Activated CD8-positive, alpha-beta memory T cell treated with anti-CD3 and anti-CD28 coated beads for 4 hours (primary cell): ENCODE results near the gene CDH1.
"Not testable (repeated sequence)": the region's sequence is repeated elsewhere in the genome, so short reads cannot be mapped to it uniquely, and the experiment has no call there.

Experiments used
- DNase-seq, 2 donors: peaks; one replicate each; pipeline ENCODE4 v3.0.0-alpha.2; 2020; ENCODE audit warnings: low read depth in 2 of 2

CDH1 gene

DNA sequence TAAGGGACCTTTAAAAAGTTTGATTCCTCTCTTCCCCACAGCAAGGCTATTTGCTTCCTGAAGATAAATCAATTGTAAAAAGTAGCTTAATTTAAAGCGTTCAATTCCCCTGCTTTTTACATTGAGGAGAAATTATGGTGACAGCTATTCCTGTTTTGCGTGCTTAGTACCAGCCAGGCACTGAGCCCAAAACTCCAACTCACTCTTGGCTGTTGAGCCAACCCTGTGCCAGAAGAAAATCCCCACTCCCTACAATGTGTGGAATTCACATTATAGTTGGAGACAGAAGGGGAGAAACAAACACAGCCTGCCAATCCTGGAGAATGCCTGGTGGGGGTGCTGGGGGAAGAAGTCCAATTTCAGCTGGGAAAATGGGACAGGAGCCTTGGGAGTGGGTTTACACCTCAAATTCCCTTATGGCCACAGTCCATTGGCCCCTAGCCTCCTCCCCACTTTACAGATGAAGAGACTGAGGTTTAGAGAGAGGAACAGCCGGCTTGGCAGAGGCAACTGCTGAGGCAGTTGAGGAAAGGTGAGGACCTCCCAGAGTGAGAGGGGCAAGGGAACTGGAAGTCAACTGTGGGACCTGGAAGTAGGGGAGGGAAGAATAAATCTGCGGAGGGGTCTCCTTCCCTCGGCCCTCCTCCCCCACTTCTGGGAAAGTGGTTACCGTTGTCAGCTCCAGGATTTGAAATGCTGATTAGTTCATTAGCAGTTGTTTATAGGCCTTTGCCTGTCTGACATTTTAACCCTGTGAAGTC, 26.1 kb downstream of the CDH1 start:
- no peak for DNase-seq

GRCh38 chr16:68764862-68765261, 27.8 kb downstream of the CDH1 start:
- no peak for DNase-seq

DNA sequence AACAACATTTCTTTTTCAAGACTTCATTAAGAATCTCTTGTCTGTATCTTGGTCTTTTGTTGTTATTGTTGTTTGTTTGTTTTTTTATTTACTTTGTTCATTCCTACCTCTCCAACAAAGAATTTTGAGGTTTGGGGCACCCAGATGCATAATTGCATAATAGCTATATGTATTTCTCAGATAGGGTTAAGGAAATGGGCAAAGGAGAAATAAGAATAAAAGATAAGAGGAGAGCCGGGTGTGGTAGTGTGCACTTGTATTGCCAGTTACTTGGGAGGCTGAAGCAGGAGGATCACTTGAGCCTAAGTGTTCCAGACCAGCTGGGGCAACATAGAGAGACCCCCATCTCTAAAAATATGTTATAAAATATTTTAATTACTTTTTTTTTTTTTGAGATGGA, 30.5 kb downstream of the CDH1 start:
- no peak for DNase-seq

- no peak for DNase-seq
Measured at GRCh38 chr16:68768175-68768574, 31.1 kb downstream of the CDH1 start.

- no peak for DNase-seq
Measured at GRCh38 chr16:68768771-68769170, 31.7 kb downstream of the CDH1 start.

- DNase-seq: no peak
Measured at GRCh38 chr16:68770671-68771070, 33.6 kb downstream of the CDH1 start.

GRCh38 chr16:68772030-68772681, 35.1 kb downstream of the CDH1 start:
- no peak for DNase-seq

GRCh38 chr16:68772871-68773270, 35.8 kb downstream of the CDH1 start:
- DNase-seq: no peak

DNA sequence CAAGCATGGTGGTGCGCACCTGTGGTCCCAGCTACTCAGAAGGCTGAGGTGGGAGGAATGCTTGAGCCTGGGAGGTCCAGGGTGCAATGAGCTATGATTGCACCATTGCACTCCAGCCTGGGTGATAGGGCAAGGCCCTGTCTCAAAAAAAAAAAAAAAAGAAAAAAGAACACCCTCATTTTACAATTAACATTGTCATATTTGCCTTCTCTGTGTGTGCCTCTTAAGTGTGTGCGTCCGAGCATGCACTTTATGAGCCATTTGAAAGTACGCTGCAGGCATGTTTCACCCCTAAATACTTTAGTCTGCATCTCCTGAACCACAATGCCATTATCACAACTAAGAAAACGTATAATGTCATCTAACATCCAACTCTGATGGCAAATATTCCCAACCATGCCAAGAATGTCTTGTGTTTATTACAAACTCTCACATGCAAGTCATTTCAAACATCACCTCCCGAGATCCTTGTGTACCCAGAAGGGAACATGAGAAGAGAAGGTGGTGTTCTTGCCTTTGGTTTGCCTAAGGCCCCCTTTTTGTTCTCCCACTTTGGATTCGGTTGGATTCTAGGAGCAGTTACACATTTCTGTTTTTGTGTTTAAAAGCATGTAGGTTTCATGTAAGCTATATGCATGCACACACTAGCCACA, 38.0 kb downstream of the CDH1 start:
- DNase-seq: no peak

DNA sequence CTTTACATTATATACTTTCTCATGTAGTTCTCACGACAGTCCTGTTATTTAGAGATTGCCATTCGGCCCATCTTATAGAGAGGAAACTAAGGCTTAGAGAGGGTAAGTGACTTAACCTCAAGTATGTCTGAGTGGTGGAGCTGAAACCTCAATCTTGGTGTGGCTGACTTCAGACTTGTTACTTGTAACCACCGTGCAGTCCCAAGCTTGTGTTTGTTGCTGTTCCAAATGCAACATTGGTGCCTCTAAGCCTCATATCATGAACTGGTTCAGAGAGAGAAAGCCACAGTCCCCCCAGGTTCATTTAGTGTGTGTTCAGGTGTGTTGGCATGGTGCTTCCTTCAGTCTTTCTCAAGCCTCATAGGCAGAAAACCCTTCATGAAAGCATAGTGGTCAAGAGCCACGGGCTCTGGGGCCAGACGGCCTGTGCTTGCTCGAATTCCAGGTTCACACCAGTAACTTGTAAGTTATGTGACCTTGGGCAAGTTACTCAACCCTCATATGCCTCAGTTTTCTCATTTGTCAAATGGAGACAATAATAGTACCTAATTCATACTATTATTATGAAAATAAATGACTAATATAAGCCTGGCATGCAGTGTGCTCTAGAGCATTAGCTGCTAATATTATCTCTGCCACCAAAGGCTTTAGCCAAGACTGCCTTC, 39.9 kb downstream of the CDH1 start:
- no peak for DNase-seq

DNA sequence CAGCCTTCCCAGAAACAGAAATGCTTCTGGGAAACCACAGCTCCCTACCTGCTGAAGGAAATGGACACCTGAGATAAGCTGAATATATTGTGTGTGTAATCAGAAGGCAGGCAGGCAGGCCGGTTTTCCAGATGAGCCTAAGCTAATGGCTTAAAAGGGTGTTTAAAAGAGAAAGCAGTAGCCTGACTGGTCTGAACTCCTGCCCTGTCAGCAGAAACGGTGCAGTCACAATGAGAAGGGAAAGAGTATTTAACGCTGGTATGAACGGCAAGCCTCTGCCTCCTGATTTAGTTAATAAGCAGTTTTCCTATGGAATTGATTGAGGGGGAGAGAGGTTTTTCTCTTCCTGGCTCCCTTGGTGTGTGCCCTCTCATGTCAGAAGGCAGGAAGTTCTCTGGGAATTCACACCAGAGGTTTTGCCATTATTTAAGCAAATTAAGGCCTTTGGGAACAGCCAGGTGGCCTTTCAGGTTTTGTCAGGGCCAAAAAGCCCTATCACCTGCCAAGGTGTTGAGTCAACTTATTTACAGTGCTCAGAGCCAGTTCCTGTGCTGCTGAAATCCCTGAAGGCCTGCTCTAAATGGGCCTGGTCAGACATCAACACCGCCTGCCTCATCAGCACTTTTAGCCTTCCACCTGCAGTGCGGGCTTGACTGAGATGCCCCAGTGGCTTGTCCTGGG, 41.6 kb downstream of the CDH1 start:
- no peak for DNase-seq

- no peak for DNase-seq
Measured at GRCh38 chr16:68779891-68780290, 42.8 kb downstream of the CDH1 start.

GRCh38 chr16:68781784-68782183, 44.7 kb downstream of the CDH1 start:
- DNase-seq: no peak

DNA sequence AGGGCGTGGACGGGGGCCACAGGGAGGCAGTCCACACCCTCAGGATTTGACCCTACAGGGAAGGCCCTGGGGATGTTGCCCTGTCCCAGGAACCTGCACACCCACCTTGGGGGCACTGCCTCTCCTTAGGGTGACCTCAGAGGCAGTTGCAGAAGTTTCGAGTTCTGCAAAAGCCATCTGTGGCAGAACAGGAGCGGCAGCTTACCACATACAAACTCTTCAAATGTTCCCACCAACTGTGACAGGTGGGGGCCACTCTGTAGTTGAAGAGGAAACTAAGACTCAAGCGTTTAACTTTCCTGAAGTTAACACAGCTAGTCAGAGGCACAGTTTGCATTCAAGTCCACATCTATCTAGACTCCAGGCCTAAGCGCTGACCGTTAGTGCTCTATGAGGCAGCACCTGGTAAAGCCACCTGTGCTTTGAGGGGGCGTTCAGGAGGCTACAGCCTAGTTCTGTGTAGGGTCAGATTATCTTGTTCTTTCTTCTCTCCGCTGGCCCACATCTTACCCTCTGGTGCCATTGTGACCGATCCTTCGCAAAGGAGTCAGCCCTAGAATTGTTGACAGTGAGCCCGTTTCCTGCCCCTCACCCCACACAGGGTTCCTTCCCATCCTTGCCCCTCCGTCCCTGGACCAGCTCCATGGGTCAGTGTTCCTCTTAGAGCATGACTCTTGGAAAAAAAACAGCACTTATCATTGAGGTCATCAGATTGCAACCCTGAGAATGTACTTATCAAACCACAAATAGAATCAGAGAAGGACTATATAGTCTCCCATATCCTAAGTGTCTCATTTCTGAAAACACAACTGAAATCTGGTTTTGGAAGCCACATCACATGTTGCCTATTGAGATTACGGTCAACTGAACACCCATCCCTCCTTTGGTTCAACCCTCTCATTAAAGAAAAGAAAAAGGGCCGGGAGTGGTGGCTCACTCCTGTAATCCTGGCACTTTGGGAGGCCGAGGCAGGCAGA, 45.4 kb downstream of the CDH1 start:
- DNase-seq: no peak

GRCh38 chr16:68784226-68784625, 47.1 kb downstream of the CDH1 start:
- no peak for DNase-seq

GRCh38 chr16:68784721-68785120, 47.6 kb downstream of the CDH1 start:
- DNase-seq: no peak

GRCh38 chr16:68785715-68786114, 48.6 kb downstream of the CDH1 start:
- DNase-seq: no peak

DNA sequence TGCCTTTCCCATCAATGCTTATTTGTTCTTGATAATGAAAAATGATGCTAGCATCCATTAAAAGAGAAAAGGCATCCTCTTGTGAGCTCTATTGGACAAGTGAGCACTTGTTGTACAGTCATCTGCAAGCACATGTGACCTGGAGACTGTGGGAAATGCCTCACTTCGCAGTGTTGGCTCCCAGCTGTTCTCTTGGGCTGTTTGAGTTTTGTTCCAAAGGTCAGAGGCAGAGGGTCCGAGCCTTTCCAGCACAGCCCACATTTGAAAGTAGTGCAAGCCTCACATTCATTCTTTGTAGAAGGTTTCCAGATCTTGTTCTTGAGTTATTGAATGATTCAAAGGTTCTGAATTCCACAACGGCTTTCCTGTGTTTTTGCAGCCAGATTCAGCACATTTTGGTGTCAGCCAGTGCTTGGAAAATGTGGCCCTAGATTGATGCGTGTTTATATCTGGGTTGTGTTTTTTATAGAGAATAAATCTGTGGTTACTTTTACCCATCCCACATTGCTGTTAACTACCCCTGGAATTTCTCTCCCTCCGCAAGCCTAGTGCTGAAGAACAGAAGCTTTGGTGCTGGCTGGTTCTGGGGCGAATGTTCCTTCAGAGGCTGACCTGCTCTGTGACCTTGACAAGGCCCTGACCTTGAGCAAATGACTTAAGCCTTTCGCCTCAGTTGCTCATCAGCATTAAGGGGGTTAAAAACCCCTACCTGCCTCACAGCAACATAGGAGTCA, 49.8 kb downstream of the CDH1 start:
- no peak for DNase-seq

GRCh38 chr16:68787419-68787807, 50.3 kb downstream of the CDH1 start:
- DNase-seq: not testable (repeated sequence)

DNA sequence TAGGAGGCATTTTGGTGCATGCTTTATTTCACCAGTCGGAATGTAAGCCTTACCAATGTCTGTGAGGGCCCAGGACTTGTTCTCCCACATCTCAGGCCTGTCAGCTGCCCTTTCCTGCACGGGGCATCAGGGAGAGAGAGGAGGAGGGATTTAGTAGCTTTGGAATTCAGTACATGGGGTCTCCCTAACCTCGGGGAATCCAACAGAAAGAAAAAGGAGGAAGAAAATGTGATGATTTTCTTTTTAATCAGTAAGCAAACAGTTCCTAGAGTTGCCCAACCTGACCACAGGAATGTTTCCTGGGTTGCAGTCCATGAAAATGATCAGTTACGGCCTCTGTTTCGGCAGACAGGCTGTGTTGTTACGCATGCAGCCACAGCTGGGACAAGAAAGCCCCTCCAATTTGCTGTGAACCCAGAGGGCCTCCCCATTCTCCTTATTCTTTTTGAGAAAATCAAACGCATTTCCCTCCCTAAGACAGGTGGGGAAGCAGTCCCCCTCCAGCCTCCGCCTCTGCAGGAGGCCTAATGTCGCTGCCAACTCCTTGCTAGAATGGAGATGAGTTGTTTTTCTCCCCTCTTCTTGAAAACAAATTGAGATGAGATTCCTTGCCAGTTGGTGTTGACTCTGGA, 53.2 kb downstream of the CDH1 start:
- DNase-seq: no peak
